HG02642 (cell line): Measurements from ENCODE around the gene ZNF248.
"Not testable (repeated sequence)": the region's sequence is repeated elsewhere in the genome, so short reads cannot be mapped to it uniquely, and the experiment has no call there.

Source experiments
- ATAC-seq: cut with Tn5 transposase; IDR thresholded peaks from one replicate; pipeline ENCODE4 v1.9.1; 2021; ENCODE audit warnings: mild to moderate bottlenecking; ENCODE audit not compliant: unreplicated experiment, poor library complexity

The ZNF248 gene

DNA sequence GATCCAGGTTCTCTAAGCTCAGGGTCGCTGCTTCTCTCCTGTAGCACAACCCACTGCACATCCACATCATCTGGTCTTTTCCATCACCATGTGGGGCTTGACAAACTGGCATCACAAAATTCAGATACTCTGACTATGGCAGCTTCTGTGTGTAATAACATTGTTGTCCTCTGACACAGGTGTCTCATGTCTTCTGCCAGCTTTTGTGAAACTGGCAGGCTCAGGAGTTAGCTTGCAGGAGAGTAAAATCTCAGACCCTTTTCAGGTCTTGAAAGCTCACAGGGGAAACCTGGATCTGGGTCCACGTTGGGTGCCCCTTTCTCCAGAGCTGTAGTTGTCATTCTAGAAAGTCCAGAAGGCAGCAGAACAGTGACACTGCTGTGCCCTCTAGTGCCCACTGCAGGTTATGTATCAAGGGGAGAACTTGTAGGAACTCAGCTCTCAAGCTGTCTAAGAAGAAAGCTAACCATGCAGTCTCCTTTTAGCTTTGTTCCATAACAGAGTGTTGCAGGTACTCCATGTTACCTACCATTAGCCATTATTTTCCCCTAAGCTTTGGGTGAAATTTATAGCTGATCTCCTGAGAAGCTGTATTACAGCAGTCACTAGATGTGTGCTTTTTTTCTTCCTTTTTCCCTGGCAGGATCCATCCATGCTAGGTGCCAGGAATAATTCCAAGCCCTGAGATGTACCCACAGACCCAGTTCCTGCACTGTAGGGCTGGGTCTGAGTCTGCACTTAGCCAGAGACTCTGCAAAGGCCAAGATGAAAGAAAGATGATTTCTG lies 102.7 kb downstream of the ZNF248 start:
- ATAC-seq: peak; percentile 73

DNA sequence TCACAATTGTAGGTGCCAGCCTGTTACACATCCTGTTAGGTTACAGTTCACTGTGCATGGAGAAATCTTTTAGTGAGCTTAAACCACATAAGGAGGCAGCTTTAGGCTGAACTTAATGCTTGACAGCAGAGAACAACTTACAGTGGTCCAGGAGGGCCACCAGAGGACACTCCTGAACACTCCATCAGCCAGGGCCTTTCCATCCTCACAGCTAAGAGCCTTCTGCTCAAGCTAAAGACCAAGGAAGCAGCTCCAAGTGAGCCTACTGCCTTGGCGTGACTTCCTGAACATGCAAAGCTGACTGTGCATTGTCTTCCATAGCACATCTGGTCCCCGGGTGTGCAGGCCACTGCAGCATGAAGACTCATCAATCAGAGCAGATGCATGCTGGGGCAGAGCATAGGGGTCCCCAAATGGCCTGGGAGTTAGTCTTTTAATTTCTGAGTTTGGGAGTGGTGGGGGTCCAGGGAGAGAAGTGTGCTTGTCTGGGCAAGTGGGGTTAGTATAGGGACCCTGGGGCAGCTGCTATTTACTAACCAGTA lies 105.0 kb downstream of the ZNF248 start:
- no peak for ATAC-seq

DNA sequence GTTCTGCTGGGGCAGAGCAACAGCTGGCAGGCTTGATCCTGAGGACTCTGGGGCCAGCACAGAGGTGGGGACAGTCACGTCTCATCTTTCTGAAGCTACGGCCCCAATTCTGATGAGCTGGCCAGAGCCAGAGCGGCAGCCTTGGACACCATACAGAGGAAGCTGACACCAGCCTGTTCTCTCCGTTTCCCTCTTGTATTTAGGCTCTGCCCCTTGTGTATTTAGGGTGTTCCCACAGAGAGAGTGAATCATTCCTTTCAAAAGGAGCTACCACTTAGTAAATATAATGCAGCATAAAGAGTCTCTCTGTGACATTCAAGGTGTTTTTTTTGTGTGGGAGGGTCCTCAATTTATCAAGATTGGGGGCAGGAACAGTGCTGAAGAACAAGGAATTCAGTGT lies 109.2 kb downstream of the ZNF248 start:
- no peak for ATAC-seq

DNA sequence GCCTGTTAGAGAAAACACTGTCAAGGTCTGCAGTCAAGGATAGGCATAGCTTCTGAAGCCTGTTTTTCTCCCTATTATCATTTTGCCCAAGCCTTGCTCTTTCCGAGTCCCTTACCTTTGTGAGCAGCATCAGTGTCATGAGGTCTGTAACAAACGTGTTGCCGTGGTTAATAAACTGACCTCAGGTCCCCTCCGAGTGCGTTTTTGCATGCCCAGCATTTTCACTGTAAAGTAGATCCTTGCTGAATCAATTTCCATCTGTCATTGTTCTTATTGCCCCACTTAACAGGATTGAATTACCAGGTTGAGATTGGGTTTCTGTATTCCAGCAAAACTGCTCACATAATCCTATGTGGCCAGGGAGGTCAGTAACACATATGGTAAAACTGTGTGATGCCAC lies 110.3 kb downstream of the ZNF248 start:
- no peak for ATAC-seq

DNA sequence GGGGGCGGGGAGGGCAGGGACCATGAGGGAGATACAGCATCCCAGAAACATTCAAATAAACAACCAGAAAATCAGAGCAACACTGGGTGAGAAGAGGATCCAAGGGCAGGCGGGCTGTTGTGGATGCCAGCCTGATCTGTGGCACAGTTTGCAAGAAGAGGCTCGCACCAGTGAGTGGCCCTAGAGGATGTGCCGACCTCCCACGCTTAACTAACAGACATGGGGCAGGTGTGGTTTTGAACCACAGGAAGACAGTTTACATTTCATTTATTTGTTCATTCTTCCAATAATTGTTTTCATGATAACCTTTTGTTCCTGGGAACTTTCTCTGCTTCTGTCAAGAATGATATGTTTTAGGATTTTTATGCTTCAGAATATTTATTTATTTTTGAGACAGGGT lies 115.6 kb downstream of the ZNF248 start:
- no peak for ATAC-seq

DNA sequence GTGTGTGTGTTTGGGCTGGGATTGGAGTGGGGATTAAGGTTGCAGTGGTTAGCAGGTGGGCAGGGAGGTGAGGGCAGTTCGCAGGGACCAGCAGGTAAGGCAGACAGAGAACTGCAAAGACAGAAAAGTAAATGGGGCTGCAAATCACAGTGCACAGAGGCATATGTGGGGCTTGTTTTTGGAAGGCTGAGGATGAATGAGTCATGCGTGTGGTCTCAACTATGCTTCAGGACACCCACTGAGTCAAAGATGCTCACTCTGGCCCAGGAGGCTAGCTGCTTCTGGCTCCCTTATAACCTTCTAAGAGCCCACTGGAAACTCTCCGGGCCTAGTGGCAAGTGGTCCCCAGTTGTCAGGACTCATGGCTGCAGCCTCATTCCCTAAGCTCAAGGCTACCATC lies 118.2 kb downstream of the ZNF248 start:
- no peak for ATAC-seq

DNA sequence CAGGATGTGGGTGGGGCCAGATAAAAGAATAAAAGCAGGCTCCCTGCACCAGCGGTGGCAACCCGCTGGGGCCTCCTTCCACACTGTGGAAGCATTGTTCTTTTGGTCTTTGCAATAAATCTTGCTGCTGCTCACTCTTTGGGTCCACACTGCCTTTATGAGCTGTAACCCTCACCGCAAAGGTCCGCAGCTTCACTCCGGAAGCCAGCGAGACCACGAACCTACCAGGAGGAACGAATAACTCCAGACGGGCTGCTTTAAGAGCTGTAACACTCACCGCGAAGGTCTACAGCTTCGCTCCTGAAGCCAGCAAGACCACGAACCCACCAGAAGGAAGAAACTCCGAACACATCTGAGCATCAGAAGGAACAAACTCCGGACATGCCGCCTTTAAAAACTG lies 119.2 kb downstream of the ZNF248 start:
- ATAC-seq: not testable (repeated sequence)

DNA sequence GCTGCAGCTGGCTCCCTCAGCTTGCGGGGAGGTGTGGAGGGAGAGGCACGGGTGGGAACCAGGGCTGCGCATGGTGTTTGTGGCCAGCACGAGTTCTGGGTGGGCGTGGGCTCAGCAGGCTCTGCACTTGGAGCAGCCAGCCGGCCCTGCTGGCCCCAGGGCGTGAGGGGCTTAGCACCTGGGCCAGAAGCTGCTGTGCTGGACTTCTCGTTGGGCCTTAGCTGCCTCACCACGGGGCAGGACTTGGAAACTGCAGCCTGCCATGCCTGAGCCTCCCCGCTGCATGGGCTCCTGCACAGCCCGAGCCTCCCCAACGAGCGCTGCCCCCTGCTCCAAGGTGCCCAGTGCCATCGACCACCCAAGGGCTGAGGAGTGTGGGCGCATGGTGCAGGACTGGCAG lies 120.1 kb downstream of the ZNF248 start:
- no peak for ATAC-seq

DNA sequence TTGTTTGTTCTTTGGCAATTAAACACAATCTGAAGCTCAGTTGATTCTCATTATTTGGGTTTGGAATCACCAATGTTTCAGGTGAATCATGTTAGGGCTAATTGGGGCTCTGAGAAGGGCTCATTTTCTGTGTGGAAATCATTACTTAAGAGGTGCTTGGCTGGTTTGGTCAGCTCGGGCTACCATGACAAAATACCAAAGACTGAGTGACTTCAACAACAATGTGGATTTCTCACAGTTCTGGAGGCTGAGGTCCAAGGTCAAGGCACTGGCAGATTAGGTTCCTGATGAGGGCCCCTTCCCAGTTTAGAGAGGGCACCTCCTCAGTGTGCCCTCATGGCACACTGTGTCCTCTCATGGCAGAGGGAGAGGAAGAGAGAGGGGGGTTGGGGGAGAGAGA lies 121.3 kb downstream of the ZNF248 start:
- ATAC-seq: no peak

DNA sequence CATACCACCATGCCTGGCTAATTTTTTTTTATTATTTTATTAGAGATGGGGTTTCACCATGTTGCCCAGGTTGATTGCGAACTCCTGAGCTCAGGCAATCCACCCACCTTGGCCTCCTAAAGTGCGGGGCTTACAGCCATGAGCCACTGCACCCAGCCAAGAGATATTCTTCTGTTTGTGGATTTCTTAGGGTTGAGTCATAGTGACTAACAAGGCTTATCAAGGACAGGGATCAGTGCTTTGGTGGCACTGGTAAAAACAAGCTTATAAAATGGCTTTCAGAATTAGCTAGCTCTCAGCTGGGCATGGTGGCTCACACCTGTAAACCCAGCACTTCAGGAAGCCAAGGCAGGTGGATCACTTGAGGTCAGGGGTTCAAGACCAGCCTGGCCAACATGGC lies 122.4 kb downstream of the ZNF248 start:
- ATAC-seq: no peak
